HepG2 (cell line): Measurements from ENCODE around the gene CST11. TPM values are rescaled to one million over a fixed set of nuclear protein-coding genes. Genes with fewer than 3 reads are reported as not detected.

Experiments used
- ELF4 ChIP-seq: sonication (generic); formaldehyde crosslinking; IDR thresholded peaks from 2 replicates; pipeline ENCODE4 v1.5.0; 2020; ENCODE audit warnings: missing genetic modification reagents, mild to moderate bottlenecking, moderate library complexity, borderline replicate concordance
- HNF4A ChIP-seq: sonication (generic); formaldehyde crosslinking; IDR thresholded peaks from 2 replicates; pipeline ENCODE4 v1.4.0; 2020; ENCODE audit warnings: missing genetic modification reagents
- MED8 ChIP-seq: sonication (generic); formaldehyde crosslinking; IDR thresholded peaks from 2 replicates; pipeline ENCODE4 v1.8.1; 2023; ENCODE audit warnings: mild to moderate bottlenecking, missing genetic modification reagents; ENCODE audit not compliant: insufficient replicate concordance
- NR2F6 ChIP-seq, 2 experiments: IDR thresholded peaks; 2 replicates each; pipeline ENCODE4 v1.6.1; 2016; ENCODE audit warnings: antibody characterized with exemption in 1 of 2, mild to moderate bottlenecking in 1 of 2
- PAF1 ChIP-seq: IDR thresholded peaks from 2 replicates; pipeline ENCODE4 v1.6.1; 2016; ENCODE audit warnings: missing genetic modification reagents, missing compliant biosample characterization
- PHF8 ChIP-seq: sonication (generic); formaldehyde crosslinking; IDR thresholded peaks from 2 replicates; pipeline ENCODE4 v1.5.0; 2020; ENCODE audit warnings: missing genetic modification reagents
- RFX3 ChIP-seq: IDR thresholded peaks from 2 replicates; pipeline ENCODE4 v1.6.1; 2016; ENCODE audit warnings: missing biosample characterization, missing genetic modification reagents
- TBX2 ChIP-seq: sonication (generic); formaldehyde crosslinking; IDR thresholded peaks from 2 replicates; pipeline ENCODE4 v1.5.0; 2020; ENCODE audit warnings: missing genetic modification reagents, mild to moderate bottlenecking, borderline replicate concordance
- TRIM24 ChIP-seq: sonication (generic); formaldehyde crosslinking; IDR thresholded peaks from 2 replicates; pipeline ENCODE4 v1.8.0; 2022; ENCODE audit warnings: mild to moderate bottlenecking, missing genetic modification reagents
- ZNF430 ChIP-seq: sonication (generic); formaldehyde crosslinking; IDR thresholded peaks from 2 replicates; pipeline ENCODE4 v1.9.0; 2021; ENCODE audit warnings: mild to moderate bottlenecking, missing genetic modification reagents
- ZNF703 ChIP-seq: sonication (generic); formaldehyde crosslinking; IDR thresholded peaks from 2 replicates; pipeline ENCODE4 v1.5.1; 2020; ENCODE audit warnings: missing genetic modification reagents, mild to moderate bottlenecking, moderate library complexity, borderline replicate concordance
- polyA plus RNA-seq, 8 experiments: library from polyadenylated mRNA; depleted of rRNA in 3 of 8; stranded (reverse) in 7 of 8; unstranded in 1 of 8; fragments of >200 nt; fragmentation: Illumina TruSeq in 4 of 8; extraction: Trizol in 4 of 8; gene quantifications; 2 replicates each; pipeline versions ENCODE4 v1.2.1 to v1.2.3, GENCODE V29; 2011 to 2016; ENCODE audit warnings: low read depth in 4 of 8, missing spikeins in 1 of 8, mixed read lengths in 1 of 8; ENCODE audit not compliant: insufficient read depth in 1 of 8
- total RNA-seq, 5 experiments: library from RNA; depleted of rRNA; stranded (reverse); fragments of >200 nt; fragmentation: Illumina TruSeq; extraction: Trizol; gene quantifications; 2 replicates each; pipeline ENCODE4 v1.2.3, GENCODE V29; 2016; ENCODE audit warnings: low read depth in 1 of 5
- TF ChIP-seq, protein P1 (sequence below): IDR thresholded peaks from 2 replicates; pipeline ENCODE4 v1.6.1; 2016; ENCODE audit warnings: mild to moderate bottlenecking
- TF ChIP-seq, protein P2 (sequence below): sonication (generic); formaldehyde crosslinking; IDR thresholded peaks from 2 replicates; pipeline ENCODE4 v1.4.0; 2020; ENCODE audit warnings: missing genetic modification reagents
- TF ChIP-seq, protein P3 (sequence below): sonication (generic); formaldehyde crosslinking; IDR thresholded peaks from 2 replicates; pipeline ENCODE4 v1.4.0; 2020; ENCODE audit warnings: mild to moderate bottlenecking, missing genetic modification reagents, borderline replicate concordance

Gene CST11
- total and polyA plus RNA-seq, 2 of the 13 experiments (the other 11 are each of a cell fraction or from before 2014, with no cell fraction given) = not detected

DNA sequence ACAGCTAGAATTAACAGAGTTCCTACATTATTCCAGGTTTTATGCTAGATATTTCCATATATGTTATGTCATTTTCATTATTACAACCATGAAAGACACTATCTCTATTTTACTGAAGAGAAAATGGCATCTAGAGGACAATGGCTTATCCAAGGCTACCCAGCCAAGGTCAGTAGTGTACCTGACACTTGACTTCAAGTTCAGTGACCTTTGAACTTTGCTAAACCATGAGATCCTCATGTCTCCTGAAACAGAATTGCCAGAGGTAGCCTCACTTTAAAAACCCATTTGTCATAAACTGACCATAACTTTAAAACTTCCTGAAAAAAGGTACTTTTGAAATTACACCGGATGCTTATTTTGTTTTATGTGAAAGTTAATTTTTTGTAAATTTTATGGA lies 45.8 kb downstream of the CST11 start (continued):
- TF ChIP-seq, protein P1, sequence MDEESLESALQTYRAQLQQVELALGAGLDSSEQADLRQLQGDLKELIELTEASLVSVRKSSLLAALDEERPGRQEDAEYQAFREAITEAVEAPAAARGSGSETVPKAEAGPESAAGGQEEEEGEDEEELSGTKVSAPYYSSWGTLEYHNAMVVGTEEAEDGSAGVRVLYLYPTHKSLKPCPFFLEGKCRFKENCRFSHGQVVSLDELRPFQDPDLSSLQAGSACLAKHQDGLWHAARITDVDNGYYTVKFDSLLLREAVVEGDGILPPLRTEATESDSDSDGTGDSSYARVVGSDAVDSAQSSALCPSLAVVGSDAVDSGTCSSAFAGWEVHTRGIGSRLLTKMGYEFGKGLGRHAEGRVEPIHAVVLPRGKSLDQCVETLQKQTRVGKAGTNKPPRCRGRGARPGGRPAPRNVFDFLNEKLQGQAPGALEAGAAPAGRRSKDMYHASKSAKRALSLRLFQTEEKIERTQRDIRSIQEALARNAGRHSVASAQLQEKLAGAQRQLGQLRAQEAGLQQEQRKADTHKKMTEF (CRISPR knock-in tag) = no peak
- TF ChIP-seq, protein P2, sequence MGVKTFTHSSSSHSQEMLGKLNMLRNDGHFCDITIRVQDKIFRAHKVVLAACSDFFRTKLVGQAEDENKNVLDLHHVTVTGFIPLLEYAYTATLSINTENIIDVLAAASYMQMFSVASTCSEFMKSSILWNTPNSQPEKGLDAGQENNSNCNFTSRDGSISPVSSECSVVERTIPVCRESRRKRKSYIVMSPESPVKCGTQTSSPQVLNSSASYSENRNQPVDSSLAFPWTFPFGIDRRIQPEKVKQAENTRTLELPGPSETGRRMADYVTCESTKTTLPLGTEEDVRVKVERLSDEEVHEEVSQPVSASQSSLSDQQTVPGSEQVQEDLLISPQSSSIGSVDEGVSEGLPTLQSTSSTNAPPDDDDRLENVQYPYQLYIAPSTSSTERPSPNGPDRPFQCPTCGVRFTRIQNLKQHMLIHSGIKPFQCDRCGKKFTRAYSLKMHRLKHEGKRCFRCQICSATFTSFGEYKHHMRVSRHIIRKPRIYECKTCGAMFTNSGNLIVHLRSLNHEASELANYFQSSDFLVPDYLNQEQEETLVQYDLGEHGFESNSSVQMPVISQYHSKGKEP (CRISPR knock-in tag) = no peak
- no peak for TF ChIP-seq ELF4 (CRISPR knock-in tag)
- no peak for TF ChIP-seq TRIM24 (CRISPR knock-in tag)
- peak; percentile 42; the same call in 1 of the 2 replicates for TF ChIP-seq HNF4A (CRISPR knock-in tag)
- TF ChIP-seq PAF1 (CRISPR knock-in tag) = no peak
- TF ChIP-seq ZNF703 = no peak
- no peak for TF ChIP-seq TBX2 (CRISPR knock-in tag)
- TF ChIP-seq, protein P3, sequence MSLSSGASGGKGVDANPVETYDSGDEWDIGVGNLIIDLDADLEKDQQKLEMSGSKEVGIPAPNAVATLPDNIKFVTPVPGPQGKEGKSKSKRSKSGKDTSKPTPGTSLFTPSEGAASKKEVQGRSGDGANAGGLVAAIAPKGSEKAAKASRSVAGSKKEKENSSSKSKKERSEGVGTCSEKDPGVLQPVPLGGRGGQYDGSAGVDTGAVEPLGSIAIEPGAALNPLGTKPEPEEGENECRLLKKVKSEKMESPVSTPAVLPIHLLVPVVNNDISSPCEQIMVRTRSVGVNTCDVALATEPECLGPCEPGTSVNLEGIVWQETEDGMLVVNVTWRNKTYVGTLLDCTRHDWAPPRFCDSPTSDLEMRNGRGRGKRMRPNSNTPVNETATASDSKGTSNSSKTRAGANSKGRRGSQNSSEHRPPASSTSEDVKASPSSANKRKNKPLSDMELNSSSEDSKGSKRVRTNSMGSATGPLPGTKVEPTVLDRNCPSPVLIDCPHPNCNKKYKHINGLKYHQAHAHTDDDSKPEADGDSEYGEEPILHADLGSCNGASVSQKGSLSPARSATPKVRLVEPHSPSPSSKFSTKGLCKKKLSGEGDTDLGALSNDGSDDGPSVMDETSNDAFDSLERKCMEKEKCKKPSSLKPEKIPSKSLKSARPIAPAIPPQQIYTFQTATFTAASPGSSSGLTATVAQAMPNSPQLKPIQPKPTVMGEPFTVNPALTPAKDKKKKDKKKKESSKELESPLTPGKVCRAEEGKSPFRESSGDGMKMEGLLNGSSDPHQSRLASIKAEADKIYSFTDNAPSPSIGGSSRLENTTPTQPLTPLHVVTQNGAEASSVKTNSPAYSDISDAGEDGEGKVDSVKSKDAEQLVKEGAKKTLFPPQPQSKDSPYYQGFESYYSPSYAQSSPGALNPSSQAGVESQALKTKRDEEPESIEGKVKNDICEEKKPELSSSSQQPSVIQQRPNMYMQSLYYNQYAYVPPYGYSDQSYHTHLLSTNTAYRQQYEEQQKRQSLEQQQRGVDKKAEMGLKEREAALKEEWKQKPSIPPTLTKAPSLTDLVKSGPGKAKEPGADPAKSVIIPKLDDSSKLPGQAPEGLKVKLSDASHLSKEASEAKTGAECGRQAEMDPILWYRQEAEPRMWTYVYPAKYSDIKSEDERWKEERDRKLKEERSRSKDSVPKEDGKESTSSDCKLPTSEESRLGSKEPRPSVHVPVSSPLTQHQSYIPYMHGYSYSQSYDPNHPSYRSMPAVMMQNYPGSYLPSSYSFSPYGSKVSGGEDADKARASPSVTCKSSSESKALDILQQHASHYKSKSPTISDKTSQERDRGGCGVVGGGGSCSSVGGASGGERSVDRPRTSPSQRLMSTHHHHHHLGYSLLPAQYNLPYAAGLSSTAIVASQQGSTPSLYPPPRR (CRISPR knock-in tag) = no peak
- TF ChIP-seq NR2F6 (IDR thresholded peaks at IDR 0.05) = peak; percentile 64
- TF ChIP-seq NR2F6 (CRISPR knock-in tag; IDR thresholded peaks at IDR 0.05) = peak; percentile 50
- TF ChIP-seq RFX3 (CRISPR knock-in tag) = no peak
- no peak for TF ChIP-seq MED8 (CRISPR knock-in tag)
- TF ChIP-seq PHF8 (CRISPR knock-in tag) = no peak
- no peak for TF ChIP-seq ZNF430 (CRISPR knock-in tag)
- TF ChIP-seq, all 625 proteins: peak for 6
